Embryonic facial prominence (tissue), 1 donor: ENCODE data around the gene KLF13.
A peak's percentile ranks its signal among the peaks of the same experiment; 100 is the strongest.

Experiments
- DNase-seq: peaks from one replicate; pipeline ENCODE4 v3.0.0-alpha.2; 2016; ENCODE audit errors: extremely low spot score

Gene KLF13

DNA sequence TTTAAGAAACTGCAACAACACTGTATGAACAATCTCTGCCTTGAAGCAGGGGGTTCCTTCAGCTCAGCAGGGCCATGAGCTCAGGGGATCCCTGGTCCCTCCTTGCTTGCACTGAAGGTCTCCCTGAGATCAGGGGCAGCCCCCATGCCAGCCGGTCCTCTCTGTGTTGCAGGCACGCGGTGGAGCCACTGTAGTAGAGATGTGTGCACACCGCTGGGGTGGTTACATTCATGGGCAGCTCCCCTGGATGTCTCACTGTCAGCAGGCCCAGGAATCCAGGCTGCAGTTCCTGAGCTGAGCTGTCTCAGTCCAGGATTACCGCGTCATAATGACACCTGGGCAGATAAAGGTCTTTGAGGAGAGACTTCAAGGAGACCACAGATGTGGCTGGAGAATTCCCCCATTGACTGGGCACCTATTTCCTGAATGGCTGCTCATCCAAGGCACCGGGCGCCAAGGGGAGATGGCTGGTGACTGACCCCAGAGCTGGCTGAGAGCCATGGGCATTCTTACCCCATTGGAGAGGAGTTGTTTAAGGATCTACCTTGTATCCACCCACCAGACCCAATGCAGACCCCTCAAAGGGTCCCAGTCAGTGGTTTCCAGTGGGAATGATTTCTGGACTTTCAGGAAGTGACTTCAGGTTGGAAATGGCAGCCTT lies 10.4 kb upstream of the KLF13 start:
- DNase-seq = no peak

DNA sequence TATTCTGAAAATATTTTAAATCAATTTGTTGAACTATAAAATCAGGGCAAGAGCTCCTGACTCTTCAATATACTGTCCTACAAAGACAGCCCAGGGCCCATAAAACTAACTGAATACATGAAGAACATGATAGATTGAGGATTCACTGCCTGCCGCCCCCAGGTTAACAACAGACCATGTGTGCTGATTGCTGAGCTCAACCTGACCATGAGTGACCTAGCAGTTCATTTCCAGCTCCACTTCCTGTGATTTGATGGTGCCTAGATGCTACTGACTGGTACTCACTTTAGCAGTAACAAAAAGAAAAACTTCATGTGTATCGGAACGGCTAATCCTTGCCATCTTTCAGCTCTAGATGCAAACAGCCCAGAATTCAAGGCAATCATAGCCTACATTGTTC lies 9.6 kb upstream of the KLF13 start:
- no peak for DNase-seq

DNA sequence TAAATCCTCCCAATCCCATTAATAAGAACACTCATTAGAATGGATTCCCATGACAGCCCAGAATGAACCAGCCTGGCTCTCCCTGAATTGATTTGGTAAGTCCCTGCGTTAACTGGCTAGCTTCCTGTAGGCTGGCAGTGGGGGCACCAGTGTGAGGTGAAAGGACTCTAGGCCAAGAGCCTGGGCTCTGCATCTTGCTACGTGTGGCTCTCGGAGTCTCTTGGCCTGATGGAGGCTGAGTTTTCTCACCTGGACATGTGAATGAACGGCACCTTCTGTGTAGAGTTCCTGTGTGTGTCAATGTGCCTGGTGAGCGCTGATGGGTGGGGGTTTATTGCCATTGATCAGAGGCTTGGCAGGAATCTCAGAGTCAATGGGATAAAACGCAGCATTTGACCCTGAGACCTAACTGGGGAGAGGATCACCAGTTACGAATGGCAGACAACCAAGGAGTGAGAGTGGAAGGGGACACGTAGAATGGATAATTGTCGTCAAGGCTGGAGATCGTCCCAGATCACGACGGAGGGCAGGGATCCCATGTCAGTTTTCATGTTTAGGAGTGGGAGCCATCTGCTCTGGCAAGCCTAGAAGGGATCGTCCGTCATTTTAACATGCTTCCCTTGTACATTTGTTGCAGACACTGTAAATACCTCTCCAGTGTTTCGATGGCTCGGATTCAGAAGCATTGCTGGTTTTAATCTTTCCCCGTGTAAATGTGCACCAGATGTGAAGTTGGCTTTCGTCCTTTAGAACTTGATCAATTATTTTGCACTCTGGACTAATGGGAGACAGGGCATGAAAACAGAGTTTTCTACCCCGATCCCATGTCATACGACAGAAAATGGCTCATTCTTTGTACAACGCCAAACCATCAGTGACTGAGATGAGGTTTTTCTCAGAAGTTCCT lies 9.0 kb upstream of the KLF13 start:
- no peak for DNase-seq

DNA sequence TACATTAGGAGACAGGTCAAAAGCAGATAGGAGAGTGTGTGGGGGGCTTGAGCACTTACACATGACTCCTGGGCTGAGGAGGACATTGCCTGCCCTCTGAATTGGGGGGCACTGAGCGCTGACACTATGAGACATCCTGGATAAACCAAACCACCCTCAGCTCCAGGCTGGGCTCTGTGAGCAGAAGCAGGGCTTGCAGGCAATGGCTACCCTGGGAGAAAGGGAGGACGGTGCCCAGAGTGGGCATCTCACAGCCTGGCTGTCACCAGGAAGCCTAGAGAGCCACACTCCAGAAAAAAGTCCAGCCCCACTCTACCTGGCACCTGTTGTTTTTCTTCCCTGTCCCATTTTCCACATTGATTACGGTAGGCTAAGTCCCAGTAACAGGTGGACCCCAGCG lies 8.2 kb upstream of the KLF13 start:
- no peak for DNase-seq

DNA sequence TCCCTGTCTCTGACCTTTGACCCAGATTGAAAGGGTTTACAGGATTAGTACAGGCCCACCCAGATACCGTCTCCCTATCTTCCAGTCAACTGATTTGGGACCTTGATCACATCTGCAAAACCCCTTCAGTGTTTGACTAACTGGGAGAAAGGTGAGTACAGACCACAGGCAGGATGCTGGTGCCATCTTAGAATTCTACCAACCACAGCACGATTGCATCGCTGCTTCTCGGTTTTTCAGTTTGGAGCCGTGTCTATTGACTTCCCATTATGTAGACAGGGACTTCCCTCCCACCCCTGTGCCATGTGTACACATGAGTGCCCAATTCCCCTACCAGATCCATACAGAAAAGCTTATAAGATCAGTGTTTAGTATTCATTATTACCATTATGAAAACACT lies 6.6 kb upstream of the KLF13 start:
- no peak for DNase-seq

DNA sequence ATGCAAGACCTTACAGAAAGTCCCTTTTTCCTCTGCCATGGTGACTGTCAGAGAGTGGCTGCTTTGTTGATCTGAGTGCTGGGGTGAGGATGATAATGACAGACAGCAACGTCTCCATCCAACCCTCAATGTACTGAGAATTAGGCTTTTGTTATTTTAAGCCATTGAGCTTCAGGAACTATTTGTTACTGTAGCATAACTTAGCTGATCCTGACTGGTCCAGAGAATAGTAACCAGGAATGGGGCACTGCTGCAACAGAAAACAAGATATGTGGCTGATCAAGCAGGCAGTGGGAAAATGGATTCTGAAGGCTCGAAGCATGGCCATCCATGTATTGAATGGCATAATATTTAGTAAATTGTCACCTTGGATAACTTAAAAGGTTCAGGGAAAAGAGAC lies 5.2 kb upstream of the KLF13 start:
- no peak for DNase-seq

DNA sequence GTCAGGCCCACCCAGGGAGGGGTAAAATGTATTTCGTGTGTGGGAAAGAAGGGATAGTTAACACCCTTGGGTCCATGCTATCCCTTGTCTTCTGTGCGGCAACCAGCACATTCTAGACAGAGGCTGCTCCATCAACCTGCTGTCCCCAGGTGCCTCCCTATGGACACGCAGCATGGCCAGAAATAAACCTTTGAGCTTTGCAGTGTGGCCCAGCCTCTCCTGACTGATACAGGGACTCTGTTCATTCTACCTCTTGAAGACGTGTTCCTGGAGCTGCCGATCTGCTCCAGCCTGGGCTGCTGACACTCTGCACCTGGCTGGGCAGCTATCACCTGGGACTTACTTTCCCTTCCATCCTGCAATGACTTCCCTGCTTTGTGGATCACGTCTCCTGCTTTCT lies 4.1 kb upstream of the KLF13 start:
- DNase-seq = no peak

DNA sequence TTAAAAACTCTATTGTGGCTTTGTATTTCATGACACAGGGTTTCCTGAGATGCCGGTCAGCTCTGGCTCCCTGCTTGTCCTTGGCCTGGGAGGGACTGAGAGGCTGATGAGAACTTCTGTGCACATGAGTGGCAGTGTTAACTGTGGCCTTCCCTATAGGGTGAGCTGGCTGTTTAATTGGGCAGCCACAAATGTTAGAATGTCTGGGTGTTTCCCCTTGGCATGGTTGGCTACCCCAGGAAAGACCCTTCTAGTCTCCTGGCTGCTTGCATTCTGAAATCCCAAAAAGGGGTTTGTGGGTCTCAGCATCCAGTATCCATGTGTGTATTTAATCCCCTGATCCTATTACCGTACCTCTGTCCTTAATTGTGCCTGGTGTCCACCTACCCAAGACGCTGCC lies 3.0 kb upstream of the KLF13 start:
- no peak for DNase-seq

DNA sequence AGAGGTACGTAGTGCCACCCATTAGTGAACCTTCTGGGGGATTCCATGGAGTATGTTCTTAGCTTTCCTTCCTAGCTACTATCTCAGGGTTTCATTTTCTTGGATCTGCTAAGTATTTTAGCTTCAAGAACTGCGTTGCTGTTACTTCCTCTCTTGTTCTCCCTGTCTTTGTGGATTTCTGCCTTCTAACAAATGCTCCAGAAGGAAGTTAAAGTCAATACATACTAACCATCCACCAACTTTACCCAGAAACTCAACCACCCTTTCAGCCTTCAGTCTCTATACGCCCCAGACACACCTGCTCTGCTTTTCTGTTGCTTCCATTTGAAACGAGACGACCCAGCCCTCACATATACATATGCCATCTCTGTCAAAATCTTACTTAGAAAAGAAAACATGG lies 2.4 kb upstream of the KLF13 start:
- no peak for DNase-seq

DNA sequence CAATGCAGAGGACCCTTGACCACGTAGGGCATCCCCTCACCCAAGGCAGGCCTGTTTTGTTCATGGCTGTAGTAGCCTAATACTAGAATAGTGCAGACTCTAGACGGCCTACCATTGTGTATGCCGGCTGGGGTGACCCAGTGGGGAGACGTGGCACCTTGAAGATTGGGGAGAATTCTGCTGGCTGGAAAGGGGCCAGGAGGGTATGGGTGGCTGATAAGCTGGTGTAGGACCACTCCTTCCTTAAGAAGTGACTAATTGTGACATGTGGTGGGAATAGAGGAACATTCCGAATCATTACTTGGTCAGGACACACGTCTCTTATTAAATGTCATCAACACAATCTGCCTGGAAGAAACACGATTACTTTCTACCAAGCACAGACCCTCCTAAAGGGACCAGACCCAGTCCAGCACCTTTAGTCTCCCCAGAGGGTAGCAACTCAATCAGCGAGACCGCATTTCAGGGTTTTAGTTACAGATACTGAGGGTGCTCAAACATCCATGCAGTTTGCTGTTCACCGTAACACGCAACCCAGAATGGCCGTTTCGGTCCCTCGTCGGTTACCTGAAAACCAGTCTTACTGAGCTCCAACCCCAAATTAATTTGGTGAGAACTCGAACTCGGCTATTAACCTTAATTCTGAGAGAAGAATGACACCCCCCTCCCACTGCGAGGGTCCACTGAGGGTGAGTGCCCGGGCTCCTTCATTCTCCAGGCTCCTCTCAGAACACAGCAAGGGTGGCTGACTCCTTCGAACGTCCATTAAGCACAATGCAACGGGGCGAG lies 1.6 kb upstream of the KLF13 start:
- DNase-seq = no peak

DNA sequence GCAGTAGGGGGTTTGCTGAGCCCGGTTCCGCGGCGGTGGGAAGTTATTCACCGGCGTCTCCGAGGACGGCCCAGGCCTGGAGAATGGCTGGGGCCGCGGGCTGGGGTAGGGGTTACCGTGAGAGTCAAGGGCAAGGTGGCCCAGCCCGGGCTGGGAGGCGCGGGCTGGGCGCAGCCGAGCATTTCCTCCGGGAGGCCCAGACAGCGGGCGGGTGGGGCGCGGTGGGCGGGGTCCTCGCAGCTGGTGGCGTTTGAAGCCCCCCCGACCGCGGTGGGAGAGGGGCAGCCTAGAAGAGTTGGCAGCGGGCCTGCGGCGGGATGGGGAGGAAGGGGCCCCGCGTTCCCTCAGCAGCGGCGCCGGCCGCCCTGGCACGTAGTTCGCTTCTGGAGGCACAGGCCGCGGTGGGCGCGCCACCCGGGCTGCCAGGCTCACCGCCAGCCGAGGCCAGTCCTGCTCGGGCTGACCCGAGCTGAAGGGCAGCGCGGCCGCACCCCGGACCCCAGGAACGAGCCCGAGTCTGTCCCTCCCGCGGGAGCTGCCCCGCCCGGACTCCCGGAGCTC lies 960 bp upstream of the KLF13 start:
- peak; percentile 80 for DNase-seq

DNA sequence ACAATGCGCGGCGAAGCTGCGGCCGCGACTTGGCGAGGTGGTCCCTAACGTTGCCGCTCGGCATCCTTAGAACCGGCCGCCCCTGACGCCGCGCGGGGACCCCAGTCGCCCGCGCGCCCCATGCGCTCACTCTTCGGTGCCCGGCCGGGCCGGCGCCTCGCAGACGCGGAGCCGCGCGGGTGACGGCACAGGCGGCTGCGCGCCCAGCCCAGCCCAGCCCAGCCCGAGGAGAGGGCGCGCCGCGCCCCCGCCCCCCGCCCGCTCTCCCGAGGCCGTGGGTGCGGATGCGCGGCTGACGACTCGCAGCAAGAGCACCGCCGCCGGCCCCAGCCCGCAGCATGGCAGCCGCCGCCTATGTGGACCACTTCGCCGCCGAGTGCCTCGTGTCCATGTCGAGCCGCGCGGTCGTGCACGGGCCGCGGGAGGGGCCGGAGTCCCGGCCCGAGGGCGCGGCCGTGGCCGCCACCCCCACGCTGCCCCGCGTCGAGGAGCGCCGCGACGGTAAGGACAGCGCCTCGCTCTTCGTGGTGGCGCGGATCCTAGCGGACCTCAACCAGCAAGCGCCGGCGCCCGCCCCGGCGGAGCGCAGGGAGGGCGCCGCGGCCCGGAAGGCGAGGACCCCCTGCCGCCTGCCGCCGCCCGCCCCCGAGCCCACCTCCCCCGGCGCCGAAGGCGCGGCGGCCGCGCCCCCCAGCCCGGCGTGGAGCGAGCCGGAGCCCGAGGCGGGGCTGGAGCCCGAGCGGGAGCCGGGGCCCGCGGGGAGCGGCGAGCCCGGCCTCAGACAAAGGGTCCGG lies 437 bp downstream of the KLF13 start:
- no peak for DNase-seq

DNA sequence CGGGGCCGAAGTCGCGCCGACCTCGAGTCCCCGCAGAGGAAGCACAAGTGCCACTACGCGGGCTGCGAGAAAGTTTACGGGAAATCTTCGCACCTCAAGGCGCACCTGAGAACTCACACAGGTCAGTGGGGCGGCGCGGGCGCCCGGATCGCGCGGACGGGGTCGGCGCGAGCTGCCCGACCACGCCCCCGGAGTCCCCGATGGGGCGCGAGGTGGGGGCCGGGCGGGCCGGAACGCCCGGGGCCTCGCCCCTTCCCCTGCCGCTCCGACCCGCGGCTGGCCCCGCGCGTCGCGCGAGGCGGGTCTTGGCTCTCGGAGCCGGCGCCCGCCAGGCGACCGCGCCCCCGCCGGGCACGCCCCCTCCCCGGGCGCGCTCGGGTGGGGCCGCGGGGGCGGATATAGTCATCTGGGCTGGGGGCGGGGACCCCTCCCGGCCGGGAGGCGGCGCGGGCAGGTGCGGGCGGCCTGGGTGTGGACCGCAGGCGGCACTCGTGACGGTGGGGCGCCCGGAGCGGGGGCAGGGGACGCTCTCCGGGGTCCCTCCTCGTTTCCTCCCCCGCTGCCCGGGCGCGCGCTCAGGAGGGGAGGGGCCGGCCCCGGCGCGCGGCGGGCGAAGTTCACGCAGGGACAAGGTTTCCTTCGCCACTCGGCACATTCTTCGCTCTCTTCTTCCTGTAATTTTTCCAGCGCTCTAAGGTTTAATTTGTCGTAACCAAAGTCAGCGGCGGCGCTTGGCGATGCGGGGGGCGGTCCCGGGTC lies 1.2 kb downstream of the KLF13 start:
- DNase-seq = peak; percentile 22

DNA sequence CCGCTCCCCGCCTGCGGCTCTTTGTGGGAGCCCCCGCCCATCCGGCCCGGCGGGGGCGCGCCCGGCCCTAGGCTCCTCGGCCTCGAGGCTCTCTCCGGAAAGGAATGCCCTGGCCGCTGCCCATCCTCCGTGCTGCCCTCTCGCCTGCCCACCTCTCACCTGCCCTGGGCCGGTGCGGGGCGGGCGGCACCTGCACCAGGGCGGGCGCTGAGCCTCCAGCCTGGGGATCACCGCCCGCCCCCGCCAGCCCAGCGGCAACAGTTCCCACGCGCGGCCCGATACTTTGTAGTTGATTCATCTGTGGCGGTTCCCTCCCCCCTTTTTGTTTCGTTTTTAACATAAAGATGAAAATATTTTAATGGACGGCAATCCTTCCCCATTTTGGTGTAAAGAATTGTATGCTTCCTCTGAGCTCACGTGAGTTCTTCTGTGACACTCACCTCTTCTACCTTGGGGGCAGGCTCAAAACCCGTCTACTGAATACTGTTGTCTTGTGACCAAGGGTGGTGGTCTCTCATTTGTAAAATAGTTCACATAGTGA lies 1.9 kb downstream of the KLF13 start:
- no peak for DNase-seq

DNA sequence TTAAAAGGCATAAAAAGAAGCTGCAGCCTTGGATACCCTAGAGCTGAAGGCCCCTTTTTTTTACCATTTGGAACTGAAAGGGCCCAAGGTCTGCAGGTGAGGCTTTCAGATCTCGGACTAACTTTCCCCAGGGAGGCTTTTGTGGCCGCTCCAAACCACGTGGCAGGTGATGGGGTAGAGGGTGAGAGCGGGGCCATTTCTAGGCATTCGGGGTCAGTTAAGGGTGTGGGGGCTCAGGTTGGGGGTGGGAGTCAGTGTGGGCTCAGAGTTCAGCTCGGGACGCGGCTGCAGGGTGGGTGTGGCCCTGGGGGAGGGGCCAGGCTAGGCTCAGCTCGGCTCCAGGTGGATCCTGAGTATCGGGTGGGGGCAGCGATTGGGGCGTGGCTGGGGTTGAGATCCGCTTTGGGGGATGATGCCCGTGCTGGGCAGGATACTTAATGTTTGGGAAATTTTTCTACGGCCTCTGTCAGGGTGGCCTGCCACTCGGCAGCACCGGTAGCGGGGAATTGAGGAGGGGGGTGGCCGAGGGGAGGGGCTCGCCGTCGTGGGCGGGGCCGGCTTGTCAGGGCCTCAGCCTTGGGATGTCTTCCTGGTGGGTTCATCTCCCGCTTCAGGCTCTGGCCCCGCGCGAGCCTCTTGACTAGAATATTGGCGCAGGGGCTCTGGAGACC lies 2.5 kb downstream of the KLF13 start:
- DNase-seq = no peak

DNA sequence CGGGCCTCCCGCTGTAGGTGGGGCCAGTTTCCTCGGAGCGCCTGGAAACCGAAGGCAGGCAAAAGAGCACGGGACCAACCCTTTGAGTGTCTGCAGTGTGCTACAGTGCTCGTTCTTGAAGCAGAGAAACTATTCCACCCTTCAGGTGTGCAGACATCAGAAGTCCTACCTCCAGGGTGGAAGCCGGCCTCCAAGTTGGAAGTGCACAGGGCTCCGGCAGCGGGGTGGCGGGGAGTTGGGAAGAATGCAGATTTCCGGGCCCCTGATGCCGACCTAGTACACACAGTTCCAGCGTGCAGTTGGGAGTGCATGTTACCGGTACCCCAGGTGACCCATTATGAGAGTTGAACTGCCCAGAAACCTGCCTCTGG lies 3.0 kb downstream of the KLF13 start:
- DNase-seq = no peak

DNA sequence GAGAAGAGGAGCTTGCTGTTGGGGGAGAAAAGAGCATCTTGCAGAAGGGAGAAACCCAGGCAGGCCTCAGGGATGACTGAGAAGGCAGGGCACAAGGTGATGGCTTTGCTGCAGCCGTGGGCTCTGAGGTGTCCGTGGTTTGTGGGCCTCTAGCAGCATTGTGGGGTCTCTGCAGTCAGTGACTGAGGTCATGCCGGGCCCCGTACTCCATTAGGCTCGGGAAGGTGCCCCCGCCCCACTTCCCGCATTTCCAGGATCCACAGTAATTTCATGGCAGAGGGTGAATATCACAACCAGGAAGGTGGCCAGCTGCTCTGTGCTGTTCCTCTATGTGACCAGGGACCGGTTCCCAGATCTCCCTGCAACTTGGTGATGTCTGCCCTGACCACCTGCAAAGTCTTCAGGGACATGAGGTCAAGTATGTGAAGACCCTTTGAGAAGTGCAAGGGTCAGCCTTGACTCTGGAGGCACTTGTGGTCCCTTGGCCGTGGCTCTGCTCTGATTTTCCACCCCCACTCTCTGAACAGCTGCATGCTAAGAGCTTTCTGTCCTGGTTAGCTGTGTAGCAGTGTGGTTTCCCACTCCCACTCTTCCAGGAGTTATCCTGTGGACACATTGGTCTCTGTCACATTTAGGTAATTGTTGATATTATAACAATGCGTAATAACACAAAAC lies 3.6 kb downstream of the KLF13 start:
- DNase-seq = no peak

DNA sequence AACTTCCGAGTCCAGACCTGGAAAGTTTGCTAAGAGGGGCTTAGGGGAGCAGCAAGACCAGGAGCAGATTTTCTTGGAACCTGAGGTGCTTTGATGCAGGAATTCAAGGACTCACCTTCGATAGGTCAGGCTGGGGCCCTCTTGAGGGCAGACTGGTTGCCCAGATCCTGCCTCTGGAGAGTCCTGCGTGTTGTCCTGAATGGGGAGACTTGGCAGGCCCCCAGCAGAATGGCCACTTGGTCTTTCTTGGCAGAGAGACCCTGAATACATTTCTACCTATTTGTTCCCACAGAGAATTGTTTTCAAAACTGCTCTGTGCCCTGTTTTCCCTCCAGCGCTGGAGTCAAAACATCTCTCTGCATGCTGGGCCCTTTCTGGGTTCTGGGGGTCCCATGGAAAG lies 4.2 kb downstream of the KLF13 start:
- no peak for DNase-seq

DNA sequence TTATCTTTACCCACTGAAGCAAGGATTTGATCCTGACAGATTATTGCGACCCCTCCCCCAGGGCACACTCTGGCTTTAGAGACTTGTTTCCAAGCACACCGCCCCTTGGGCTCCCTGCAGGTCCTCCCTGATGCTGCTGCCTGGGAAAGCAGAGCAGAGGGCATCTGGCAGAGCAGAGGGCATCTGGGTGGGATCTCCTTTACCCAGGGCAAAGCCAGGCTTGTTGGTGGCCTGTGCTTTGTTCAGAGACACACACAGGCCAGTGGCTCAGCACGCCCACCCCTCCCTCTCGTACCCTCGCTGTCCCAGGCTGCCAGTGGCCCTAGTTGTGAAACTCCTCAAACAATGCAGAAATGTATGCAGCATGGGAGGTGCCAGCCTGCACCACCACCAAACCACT lies 4.8 kb downstream of the KLF13 start:
- DNase-seq = no peak
